ENCODE measurements around the gene SEC61A1.

GRCh38 chr3:128112357-128112968 lies 60.2 kb downstream of the SEC61A1 start:
- TF ChIP-seq CTCF (IDR thresholded peaks at IDR 0.05; ENCODE audit: insufficient read depth, low read depth, low read length) (no peak), EZH2 (IDR thresholded peaks at IDR 0.05; ENCODE audit: insufficient read depth, low read length) (no peak)

Measured in astrocyte (in vitro differentiated cells and primary cell).